ENCODE data around the gene PRKRA.

PRKRA gene

GRCh38 chr2:178479758-178480226 lies 28.8 kb upstream of the PRKRA start:
- ATAC-seq = no peak
- no peak for TF ChIP-seq TOX (CRISPR knock-in tag; IDR thresholded peaks at IDR 0.05; ENCODE audit: borderline replicate concordance)
- no peak for TF ChIP-seq OSR1 (CRISPR knock-in tag; IDR thresholded peaks at IDR 0.05)
- peak; percentile 62; the same call in 1 of the 2 replicates for TF ChIP-seq PATZ1 (CRISPR knock-in tag; IDR thresholded peaks at IDR 0.05; ENCODE audit: borderline replicate concordance)

- no peak for ATAC-seq
- TF ChIP-seq BACH2 (CRISPR knock-in tag; IDR thresholded peaks at IDR 0.05; ENCODE audit: borderline replicate concordance) (no peak), TCF4 (CRISPR knock-in tag; IDR thresholded peaks at IDR 0.05; ENCODE audit: borderline replicate concordance) (no peak), ZC3H10 (CRISPR knock-in tag; IDR thresholded peaks at IDR 0.05) (no peak)
These were observed 28.3 kb upstream of the PRKRA start for GRCh38 chr2:178479275-178479616.

GRCh38 chr2:178478439-178479274 lies 27.7 kb upstream of the PRKRA start, which contains the start of gene FKBP7:
FKBP7 (minus strand) TSS chr2:178478600; CDS start chr2:178478499, 101 bp downstream.
- TF ChIP-seq PATZ1 (CRISPR knock-in tag; IDR thresholded peaks at IDR 0.05; ENCODE audit: borderline replicate concordance) = no peak
- TF ChIP-seq PPARA (CRISPR knock-in tag; IDR thresholded peaks at IDR 0.05; ENCODE audit: borderline replicate concordance) = no peak
- TF ChIP-seq BACH2 (CRISPR knock-in tag; IDR thresholded peaks at IDR 0.05; ENCODE audit: borderline replicate concordance) = no peak
- TF ChIP-seq ARNTL (CRISPR knock-in tag; IDR thresholded peaks at IDR 0.05; ENCODE audit: borderline replicate concordance, low read depth) = no peak
- TF ChIP-seq ZC3H10 (CRISPR knock-in tag; IDR thresholded peaks at IDR 0.05) = no peak
- no peak for TF ChIP-seq CSDC2 (CRISPR knock-in tag; IDR thresholded peaks at IDR 0.05)
- no peak for TF ChIP-seq GLIS3 (CRISPR knock-in tag; IDR thresholded peaks at IDR 0.05)
- TF ChIP-seq ISL1 (CRISPR knock-in tag; IDR thresholded peaks at IDR 0.05) = no peak
- no peak for TF ChIP-seq ESRRG (CRISPR knock-in tag; IDR thresholded peaks at IDR 0.05)
- ATAC-seq = peak; percentile 69

- no peak; the same call in 2 of the 3 replicates for ATAC-seq
- TF ChIP-seq PATZ1 (CRISPR knock-in tag; IDR thresholded peaks at IDR 0.05; ENCODE audit: borderline replicate concordance) = no peak
- no peak for TF ChIP-seq PPARA (CRISPR knock-in tag; IDR thresholded peaks at IDR 0.05; ENCODE audit: borderline replicate concordance)
These were observed 27.1 kb upstream of the PRKRA start for GRCh38 chr2:178478130-178478438.

GRCh38 chr2:178477443-178478129 lies 26.6 kb upstream of the PRKRA start:
- ATAC-seq = no peak
- no peak for TF ChIP-seq ARNTL (CRISPR knock-in tag; IDR thresholded peaks at IDR 0.05; ENCODE audit: borderline replicate concordance, low read depth)
- no peak for TF ChIP-seq ZNF565 (CRISPR knock-in tag; conservative IDR thresholded peaks at IDR 0.05; ENCODE audit: low read depth)
- no peak for TF ChIP-seq POU6F1 (CRISPR knock-in tag; IDR thresholded peaks at IDR 0.05; ENCODE audit: borderline replicate concordance, low read depth)
- TF ChIP-seq ZFP30 (CRISPR knock-in tag; IDR thresholded peaks at IDR 0.05) = no peak
- TF ChIP-seq SNAI2 (CRISPR knock-in tag; IDR thresholded peaks at IDR 0.05) = no peak
- TF ChIP-seq CREB5 (CRISPR knock-in tag; IDR thresholded peaks at IDR 0.05; ENCODE audit: low read depth) = no peak
